Measurements from ENCODE around the gene BAZ1A. TPM values are rescaled to one million over a fixed set of nuclear protein-coding genes. Genes with fewer than 3 reads are reported as not detected.

Gene BAZ1A
- total and polyA plus RNA-seq, 2 experiments from 2014 or later, result 24.2 to 26.8 TPM

- TF ChIP-seq REST (IDR thresholded peaks at IDR 0.05; ENCODE audit: unreplicated experiment) (no peak), CTCF (conservative IDR thresholded peaks at IDR 0.05; ENCODE audit: low read depth in 2 of 2) (no peak)
These were observed 132.7 kb downstream of the BAZ1A start (continued) for GRCh38 chr14:34742270-34743115.

- Histone ChIP-seq H3K4me2 (no peak overlapping the region), H3F3A (replicated peaks; ENCODE audit: low read depth) (no peaks in the 10 kb centered on the region), H3K4me3 (no peak overlapping the region), H3K36me3 (ENCODE audit: insufficient read depth) (no peaks in the 10 kb centered on the region), H2AFZ (no peak overlapping the region), H3K79me2 (replicated peaks; ENCODE audit: insufficient read depth) (no peaks in the 10 kb centered on the region), H4K20me1 (replicated peaks; ENCODE audit: insufficient read depth) (no peaks in the 10 kb centered on the region), H3K27ac (ENCODE audit: low read depth) (no peak overlapping the region), H3K9me2 (ENCODE audit: insufficient read depth) (no peaks in the 10 kb centered on the region), H3K27me3 (ENCODE audit: insufficient read depth) (no peaks in the 10 kb centered on the region), H3K4me1 (ENCODE audit: insufficient read depth) (no peaks in the 10 kb centered on the region)
- DNase-seq (ENCODE audit: low spot score), result no peak
- Mint-ChIP-seq H3K27me3 (ENCODE audit: insufficient read depth, low read depth, poor library complexity) (peaks cover 2% of the 10 kb centered on the region), H3K4me3 (no peak overlapping the region), H3K27ac (no peak overlapping the region), H3K36me3 (ENCODE audit: low read depth) (no peaks in the 10 kb centered on the region), H3K9me3 (no peaks in the 10 kb centered on the region), H3K4me1 (no peaks in the 10 kb centered on the region)
- no peak for ATAC-seq
- TF ChIP-seq ZNF462 (CRISPR knock-in tag; IDR thresholded peaks at IDR 0.05), result no peak
- no peak for TF ChIP-seq NANOG (IDR thresholded peaks at IDR 0.05; ENCODE audit: borderline replicate concordance)
- no peak for TF ChIP-seq ZNF331 (CRISPR knock-in tag; IDR thresholded peaks at IDR 0.05; ENCODE audit: low read depth)
- no peak for TF ChIP-seq STAT1 (IDR thresholded peaks at IDR 0.05; ENCODE audit: unreplicated experiment)
- TF ChIP-seq REST (IDR thresholded peaks at IDR 0.05; ENCODE audit: unreplicated experiment), result no peak
- no peak for TF ChIP-seq JUNB (IDR thresholded peaks at IDR 0.05; ENCODE audit: unreplicated experiment)
- TF ChIP-seq ZNF114 (CRISPR knock-in tag; IDR thresholded peaks at IDR 0.05), result no peak
These were observed 133.3 kb downstream of the BAZ1A start for GRCh38 chr14:34741840-34742239.
